Suprapubic skin (tissue), 4 donors: ENCODE measurements around the gene SLC4A1. TPM values are rescaled to one million over a fixed set of nuclear protein-coding genes. Genes with fewer than 3 reads are reported as not detected.
"Not testable (repeated sequence)": the region's sequence is repeated elsewhere in the genome, so short reads cannot be mapped to it uniquely, and the experiment has no call there.

Source experiments
- DNase-seq, 2 donors: peaks; one replicate each; pipeline ENCODE4 v3.0.0-alpha.2; 2019; ENCODE audit warnings: low spot score in 2 of 2
- H3K27ac ChIP-seq: fragments of 200-600 bp; sonication (generic); one replicate; pipeline ENCODE4 v1.5.1; 2019
- H3K27me3 ChIP-seq: fragments of 200-600 bp; sonication (generic); one replicate; pipeline ENCODE4 v1.5.1; 2019
- H3K36me3 ChIP-seq: fragments of 200-600 bp; sonication (generic); one replicate; pipeline ENCODE4 v1.5.1; 2019
- H3K4me1 ChIP-seq: fragments of 200-600 bp; sonication (generic); one replicate; pipeline ENCODE4 v1.5.1; 2019
- H3K4me3 ChIP-seq: fragments of 200-600 bp; sonication (generic); one replicate; pipeline ENCODE4 v1.5.1; 2019; ENCODE audit warnings: mild to moderate bottlenecking
- H3K9me3 ChIP-seq: fragments of 200-600 bp; sonication (generic); one replicate; pipeline ENCODE4 v1.5.1; 2019
- CTCF ChIP-seq, 2 donors: fragments of 200-600 bp in 1 of 2; fragments of 450-650 bp in 1 of 2; sonication (generic) in 1 of 2; IDR thresholded peaks; one replicate each; pipeline ENCODE4 v1.5.1; 2016 to 2019; ENCODE audit warnings: antibody characterized with exemption in 2 of 2, mild to moderate bottlenecking in 1 of 2, moderate library complexity in 1 of 2
- EP300 ChIP-seq: sonication (generic); formaldehyde crosslinking; IDR thresholded peaks from one replicate; pipeline ENCODE4 v1.6.1; 2017; ENCODE audit warnings: antibody characterized with exemption
- POLR2A ChIP-seq, 2 donors: fragments of 450-650 bp; IDR thresholded peaks; one replicate each; pipeline ENCODE4 v1.6.1; 2017; ENCODE audit warnings: antibody characterized with exemption in 2 of 2, mild to moderate bottlenecking in 2 of 2, moderate library complexity in 2 of 2
- POLR2AphosphoS5 ChIP-seq, 3 donors: sonication (generic); formaldehyde crosslinking; IDR thresholded peaks; one replicate each; pipeline ENCODE4 v1.6.1; 2017; ENCODE audit warnings: antibody characterized with exemption in 3 of 3
- WGBS: methylation state at CpG from one replicate; pipeline ENCODE4 v1.1.5; 2018; 5-methylcytosine and 5-hydroxymethylcytosine counted together
- total RNA-seq, 4 donors: library from RNA; depleted of rRNA; stranded (reverse); fragments of >200 nt; gene quantifications; one replicate each; pipeline ENCODE4 v1.1.0, GENCODE V29; 2016

SLC4A1 gene
- total RNA-seq, 4 donors from 2014 or later, result 0.08 to 0.17 (median 0.10) TPM; not detected in 1

GRCh38 chr17:44241106-44241624 is 26.8 kb downstream of the SLC4A1 start:
- TF ChIP-seq CTCF (IDR thresholded peaks at IDR 0.05), result no peak
- 65% methylated on average over 6 of the region's 6 CpGs for WGBS
- H3K27ac ChIP-seq, result no peak overlapping the region
- DNase-seq, result no peak
- no peak overlapping the region for H3K4me3 ChIP-seq
- no peaks in the 10 kb centered on the region for H3K9me3 ChIP-seq
- peaks cover 4% of the 10 kb centered on the region for H3K4me1 ChIP-seq
- H3K36me3 ChIP-seq, result no peaks in the 10 kb centered on the region
- no peaks in the 10 kb centered on the region for H3K27me3 ChIP-seq

GRCh38 chr17:44237886-44238285 is 30.0 kb downstream of the SLC4A1 start:
- not testable (repeated sequence) for DNase-seq, H3K9me3 ChIP-seq, H3K4me1 ChIP-seq, H3K27ac ChIP-seq, H3K4me3 ChIP-seq, H3K36me3 ChIP-seq, H3K27me3 ChIP-seq
- 87% methylated on average over 7 of the region's 28 CpGs for WGBS

- Histone ChIP-seq H3K4me1 (peaks cover 10% of the 10 kb centered on the region), H3K4me3 (no peak overlapping the region), H3K27me3 (no peaks in the 10 kb centered on the region), H3K9me3 (no peaks in the 10 kb centered on the region), H3K36me3 (no peaks in the 10 kb centered on the region), H3K27ac (no peak overlapping the region)
- TF ChIP-seq POLR2AphosphoS5 (IDR thresholded peaks at IDR 0.05), result no peak
- TF ChIP-seq EP300, result no peak
- no peak for TF ChIP-seq POLR2A (IDR thresholded peaks at IDR 0.05)
- no peak for TF ChIP-seq CTCF (IDR thresholded peaks at IDR 0.05)
- WGBS, result 83% methylated on average over 5 of the region's 5 CpGs
- DNase-seq, result no peak
Observed at GRCh38 chr17:44236444-44236991, 31.4 kb downstream of the SLC4A1 start.

- no peak for TF ChIP-seq POLR2AphosphoS5 (IDR thresholded peaks at IDR 0.05)
- WGBS, result 78% methylated on average over 5 of the region's 5 CpGs
- Histone ChIP-seq H3K27me3 (no peaks in the 10 kb centered on the region), H3K9me3 (no peaks in the 10 kb centered on the region), H3K4me1 (peaks cover 10% of the 10 kb centered on the region), H3K36me3 (no peaks in the 10 kb centered on the region), H3K27ac (no peak overlapping the region), H3K4me3 (no peak overlapping the region)
- no peak for DNase-seq
Observed at GRCh38 chr17:44235583-44235936, 32.4 kb downstream of the SLC4A1 start.

- peaks cover 10% of the 10 kb centered on the region for H3K4me1 ChIP-seq
- H3K27ac ChIP-seq, result no peak overlapping the region
- no peaks in the 10 kb centered on the region for H3K9me3 ChIP-seq
- 89% methylated on average over 5 of the region's 5 CpGs for WGBS
- no peak overlapping the region for H3K4me3 ChIP-seq
- TF ChIP-seq CTCF (IDR thresholded peaks at IDR 0.05), result no peak
- H3K36me3 ChIP-seq, result no peaks in the 10 kb centered on the region
- H3K27me3 ChIP-seq, result no peaks in the 10 kb centered on the region
- DNase-seq, result no peak
Observed at GRCh38 chr17:44233582-44233981, 34.4 kb downstream of the SLC4A1 start.

- Histone ChIP-seq H3K9me3 (no peaks in the 10 kb centered on the region), H3K27ac (no peak overlapping the region), H3K27me3 (no peaks in the 10 kb centered on the region), H3K4me3 (no peak overlapping the region), H3K36me3 (no peaks in the 10 kb centered on the region), H3K4me1 (peaks cover 10% of the 10 kb centered on the region)
- TF ChIP-seq CTCF (IDR thresholded peaks at IDR 0.05) (no peak), POLR2AphosphoS5 (IDR thresholded peaks at IDR 0.05) (no peak), POLR2A (IDR thresholded peaks at IDR 0.05) (no peak), EP300 (no peak)
- DNase-seq, result no peak
- WGBS, result 88% methylated on average over 7 of the region's 7 CpGs
Observed at GRCh38 chr17:44232061-44232460, 35.9 kb downstream of the SLC4A1 start.
